ENCODE results near the gene HOXA5. TPM values are rescaled to one million over a fixed set of nuclear protein-coding genes. Genes with fewer than 3 reads are reported as not detected.

Gene HOXA5
- total and polyA plus RNA-seq, 2 of the 8 experiments (the other 6 are each of a cell fraction or from before 2014, with no cell fraction given), result not detected

DNA sequence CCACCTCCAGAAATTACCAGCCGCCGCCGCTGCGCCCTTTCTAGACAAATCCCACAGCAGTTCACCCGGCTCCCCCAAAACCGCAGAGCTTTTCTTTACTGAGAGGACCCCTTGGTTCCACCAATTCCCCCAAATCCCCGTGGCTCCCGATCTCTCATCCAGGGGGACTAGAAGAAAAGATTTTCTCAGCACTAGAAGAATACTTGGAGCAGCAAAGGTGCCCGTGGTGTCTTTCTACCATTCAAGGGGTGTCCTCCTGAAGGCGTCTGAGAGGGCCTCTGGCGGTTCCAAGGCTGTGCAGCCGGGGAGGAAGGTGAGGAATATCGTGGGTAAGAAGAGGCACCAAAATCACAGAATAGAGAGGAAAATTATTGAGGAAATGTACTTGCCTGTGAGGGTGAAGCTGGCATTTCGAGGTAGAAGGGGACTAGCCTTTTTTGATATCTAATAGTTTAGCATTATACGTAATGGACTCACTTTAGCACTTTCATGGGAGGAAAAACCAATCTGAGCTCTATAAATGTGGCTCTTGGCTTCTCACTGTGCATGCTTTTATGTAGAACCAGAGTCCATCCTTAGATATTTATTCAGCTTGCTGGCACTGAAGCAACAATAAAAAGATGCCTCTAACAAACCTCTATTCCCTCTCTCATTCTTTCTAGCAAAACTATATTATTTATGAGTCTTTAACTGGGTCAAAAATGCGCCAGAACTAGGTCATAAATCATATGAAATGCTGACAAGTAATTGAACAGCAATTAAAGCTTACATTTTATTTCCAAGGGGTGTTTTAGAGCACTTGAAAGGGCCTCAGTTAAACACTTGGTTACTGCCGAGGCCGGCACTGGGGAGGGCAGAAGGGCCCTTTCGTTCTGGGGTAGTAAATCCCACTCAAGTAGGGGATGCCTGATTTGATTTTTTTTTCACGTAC, 27.2 kb downstream of the HOXA5 start:
- no peaks in the 10 kb centered on the region for H3K9me3 ChIP-seq (ENCODE audit: insufficient read depth in 2 of 2, low read depth in 1 of 2, low read length in 1 of 2)
- no peak overlapping the region; the same call in 1 of the 2 replicates for H3K18ac ChIP-seq (ENCODE audit: extremely low read depth, low read length)
- no peak overlapping the region for H4K5ac ChIP-seq (ENCODE audit: insufficient read length, low read depth, low read length)
- no peak overlapping the region for H2BK15ac ChIP-seq (ENCODE audit: low read length)
- DNase-seq (ENCODE audit: low read depth in 1 of 2, low spot score in 2 of 2) (peak in 1 of 2 experiments; percentile 45), FAIRE-seq (no peak)
- peaks cover 96 to 99% (median 97%) of the 10 kb centered on the region in 4 experiments for H3K27me3 ChIP-seq (replicated peaks in 1 of 4; ENCODE audit: control insufficient read depth in 3 of 4, extremely low read depth in 1 of 4, insufficient read depth in 3 of 4, low read length in 3 of 4)
- H2BK20ac ChIP-seq (ENCODE audit: low read length), result no peak overlapping the region
- H3K4me2 ChIP-seq (ENCODE audit: insufficient read depth in 1 of 2, low read depth in 2 of 2, low read length in 2 of 2), result no peak overlapping the region; a peak in 1 of 4 replicates
- ChIA-PET POLR2A (ENCODE audit: partially characterized antibody) (no interaction called here), CTCF (ENCODE audit: partially characterized antibody) (interaction anchor here (0.7 to 4.8 kb wide), 9 partner anchors 10 to 66 kb away, joined by 3 to 33 read pairs (median 4); partner anchors contain the start of gene HOXA5)
- no peak overlapping the region for H3K14ac ChIP-seq (ENCODE audit: insufficient read length)
- no peak overlapping the region for H3K4me3 ChIP-seq (ENCODE audit: extremely low read depth in 1 of 4, insufficient read depth in 2 of 4, low read depth in 3 of 4, low read length in 4 of 4)
- H3K23me2 ChIP-seq (ENCODE audit: low read depth, low read length), result no peaks in the 10 kb centered on the region; the same call in 1 of the 2 replicates
- H2BK120ac ChIP-seq (replicated peaks; ENCODE audit: low read depth, low read length), result no peak overlapping the region
- H3K36me3 ChIP-seq (ENCODE audit: control insufficient read depth in 2 of 4, insufficient read depth in 4 of 4, low read length in 3 of 4), result no peaks in the 10 kb centered on the region; a peak in 2 of 8 replicates
- no peak overlapping the region for H4K8ac ChIP-seq (ENCODE audit: extremely low read depth, insufficient read depth, low read length)
- no peak overlapping the region for H3K27ac ChIP-seq (ENCODE audit: low read depth, low read length)
- H2AK5ac ChIP-seq (ENCODE audit: low read depth, low read length), result no peak overlapping the region
- no peak overlapping the region for H3K56ac ChIP-seq (replicated peaks; ENCODE audit: insufficient read length, low read depth, low read length)
- peaks cover 23 to 39% of the 10 kb centered on the region in 2 experiments for H4K20me1 ChIP-seq (replicated peaks in 1 of 2; ENCODE audit: control insufficient read depth in 1 of 2, insufficient read depth in 2 of 2, low read length in 2 of 2)
- no peak overlapping the region for H2BK5ac ChIP-seq (ENCODE audit: low read depth, low read length)
- no peaks in the 10 kb centered on the region for H3K79me2 ChIP-seq (ENCODE audit: control insufficient read depth in 1 of 2, insufficient read depth in 2 of 2, low read length in 2 of 2)
- H2AFZ ChIP-seq (ENCODE audit: low read length), result no peak overlapping the region
- 0 out of 2 replicates have a peak overlapping the region, but pooled peaks have one; percentile 42 for H2BK12ac ChIP-seq (ENCODE audit: low read depth, low read length)
- H3K9ac ChIP-seq (replicated peaks in 1 of 4; ENCODE audit: extremely low read depth in 1 of 4, low read depth in 3 of 4, low read length in 3 of 4), result no peak overlapping the region
- WGBS, 2 experiments (ENCODE audit: extremely low coverage in 1 of 2, insufficient coverage in 1 of 2, insufficient read length in 1 of 2, insufficient replicate concordance in 2 of 2, low coverage in 1 of 2, low lambda C conversion rate in 2 of 2, missing lambda C conversion rate in 1 of 2), result 19% methylated on average over 20 of the region's 20 CpGs; no CpG with 5 or more reads in 1 of the 2 experiments
- no peak overlapping the region for H3K23ac ChIP-seq (ENCODE audit: insufficient read length)
- TF ChIP-seq PHF8 (conservative IDR thresholded peaks at IDR 0.05; ENCODE audit: low read depth, low read length) (no peak), RNF2 (IDR thresholded peaks at IDR 0.05; ENCODE audit: borderline replicate concordance, low read depth, low read length, missing control alignments, poor library complexity, severe bottlenecking) (peak; percentile 75), CBX8 (IDR thresholded peaks at IDR 0.05; ENCODE audit: borderline replicate concordance, low read depth, low read length) (peak; percentile 18), RBBP5 (IDR thresholded peaks at IDR 0.05; ENCODE audit: borderline replicate concordance, low read depth, low read length) (no peak), SUZ12 (IDR thresholded peaks at IDR 0.05; ENCODE audit: low read length) (peak; percentile 62; the same call in 1 of the 2 replicates), SIX5 (IDR thresholded peaks at IDR 0.05; ENCODE audit: low read depth, low read length) (no peak), EZH2 (IDR thresholded peaks at IDR 0.05; ENCODE audit: low read depth, low read length, severe bottlenecking) (peak; percentile 6)
- peaks cover 0 to 6% (median 1%) of the 10 kb centered on the region in 4 experiments; a peak in 4 of 7 replicates for H3K4me1 ChIP-seq (replicated peaks in 1 of 4; ENCODE audit: control insufficient read depth in 3 of 4, insufficient read depth in 4 of 4, low read length in 3 of 4)
- no peaks in the 10 kb centered on the region for H3K79me1 ChIP-seq (ENCODE audit: low read depth, low read length)
- H3K4ac ChIP-seq (replicated peaks; ENCODE audit: insufficient read length, low read depth, low read length), result no peak overlapping the region
- H4K91ac ChIP-seq (replicated peaks; ENCODE audit: insufficient read length, low read length), result no peak overlapping the region
